GM12874 (cell line): ENCODE data around the gene RAD51AP2.

ENCODE experiments used
- TF ChIP-seq, protein P1 (sequence below): IDR thresholded peaks from 2 replicates; pipeline ENCODE4 v1.5.1; 2011; ENCODE audit warnings: low read depth, mild to moderate bottlenecking, control low read depth, low read length, moderate library complexity; ENCODE audit not compliant: insufficient read depth

The RAD51AP2 gene

DNA sequence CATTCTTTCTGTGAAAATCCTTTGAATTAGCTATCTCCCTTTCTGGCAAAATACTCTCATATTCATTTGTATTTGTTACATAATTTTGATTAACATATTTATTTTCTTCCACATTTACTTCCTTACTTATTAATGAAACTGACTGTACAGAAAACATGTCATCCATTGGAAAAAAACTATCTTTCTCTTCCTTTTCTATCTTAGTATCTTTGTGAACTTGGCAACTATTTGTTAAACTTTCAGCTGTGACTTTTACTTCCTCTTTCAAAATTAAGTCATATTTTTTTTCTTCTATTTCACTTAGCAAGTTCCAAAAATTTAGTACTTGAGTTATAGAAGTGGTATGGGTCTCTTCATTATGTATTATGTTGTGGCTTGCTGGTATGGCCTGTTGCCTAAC, 2.6 kb downstream of the RAD51AP2 start:
- TF ChIP-seq, protein P1, sequence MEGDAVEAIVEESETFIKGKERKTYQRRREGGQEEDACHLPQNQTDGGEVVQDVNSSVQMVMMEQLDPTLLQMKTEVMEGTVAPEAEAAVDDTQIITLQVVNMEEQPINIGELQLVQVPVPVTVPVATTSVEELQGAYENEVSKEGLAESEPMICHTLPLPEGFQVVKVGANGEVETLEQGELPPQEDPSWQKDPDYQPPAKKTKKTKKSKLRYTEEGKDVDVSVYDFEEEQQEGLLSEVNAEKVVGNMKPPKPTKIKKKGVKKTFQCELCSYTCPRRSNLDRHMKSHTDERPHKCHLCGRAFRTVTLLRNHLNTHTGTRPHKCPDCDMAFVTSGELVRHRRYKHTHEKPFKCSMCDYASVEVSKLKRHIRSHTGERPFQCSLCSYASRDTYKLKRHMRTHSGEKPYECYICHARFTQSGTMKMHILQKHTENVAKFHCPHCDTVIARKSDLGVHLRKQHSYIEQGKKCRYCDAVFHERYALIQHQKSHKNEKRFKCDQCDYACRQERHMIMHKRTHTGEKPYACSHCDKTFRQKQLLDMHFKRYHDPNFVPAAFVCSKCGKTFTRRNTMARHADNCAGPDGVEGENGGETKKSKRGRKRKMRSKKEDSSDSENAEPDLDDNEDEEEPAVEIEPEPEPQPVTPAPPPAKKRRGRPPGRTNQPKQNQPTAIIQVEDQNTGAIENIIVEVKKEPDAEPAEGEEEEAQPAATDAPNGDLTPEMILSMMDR = no peak

DNA sequence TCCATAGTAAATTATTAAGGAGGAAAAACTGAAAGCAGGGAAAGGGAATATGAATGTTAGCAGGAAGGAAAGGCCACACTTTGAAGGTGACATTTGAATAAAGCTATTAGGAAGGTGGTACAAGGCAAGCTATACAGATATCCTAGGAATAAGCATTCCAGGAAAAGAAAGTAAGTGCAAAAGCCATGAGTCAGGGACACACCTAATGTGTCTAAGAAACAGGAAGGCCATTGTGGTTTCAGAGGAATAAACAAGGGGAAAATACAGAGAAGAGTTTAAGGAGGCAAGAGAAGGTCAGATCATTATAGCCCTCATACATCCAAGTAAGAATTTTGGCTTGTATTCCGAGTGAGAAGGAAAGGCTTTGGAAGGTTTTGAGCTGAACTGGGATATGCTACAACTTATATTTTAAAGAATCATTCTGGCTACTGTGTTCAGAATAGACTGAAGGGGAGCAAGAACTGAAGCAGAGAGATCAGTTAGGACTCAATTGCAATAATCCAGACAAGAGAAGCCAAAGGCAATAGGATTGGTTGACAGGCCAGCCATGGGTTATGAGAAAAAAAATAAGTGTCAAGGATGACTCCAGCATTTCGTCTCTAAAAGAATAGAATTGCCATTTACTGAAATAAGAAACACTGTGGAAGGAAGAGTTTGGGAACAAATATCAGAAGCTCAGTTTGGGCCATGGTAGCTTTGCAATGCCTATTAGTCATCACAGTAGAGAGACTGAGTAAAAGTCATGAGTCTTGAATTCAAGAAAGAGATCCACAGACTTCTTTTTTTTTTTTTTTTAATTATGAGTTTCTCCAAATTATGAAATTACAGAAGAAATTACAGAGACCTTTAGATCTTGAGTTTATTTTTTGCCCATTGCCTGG, 11.3 kb downstream of the RAD51AP2 start:
- TF ChIP-seq, protein P1 = no peak

DNA sequence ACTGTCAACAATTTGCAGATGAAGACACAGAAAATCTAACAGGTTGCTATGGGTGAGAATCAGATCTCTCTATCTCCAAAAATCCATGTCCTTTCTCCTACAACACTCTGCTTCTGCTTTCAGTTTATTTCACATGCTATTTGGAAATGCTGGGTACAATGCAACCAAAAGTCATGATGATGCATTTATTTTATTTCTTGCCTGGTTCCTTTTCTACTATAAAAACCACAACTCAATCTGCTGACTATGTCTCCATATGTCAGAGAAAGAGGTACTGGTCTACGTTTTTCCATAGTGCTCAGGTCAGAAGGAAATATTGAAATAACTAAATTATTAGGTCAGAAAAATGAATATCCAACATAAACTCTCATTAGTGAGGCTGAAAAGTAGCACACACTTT, 20.5 kb downstream of the RAD51AP2 start:
- TF ChIP-seq, protein P1 = no peak

DNA sequence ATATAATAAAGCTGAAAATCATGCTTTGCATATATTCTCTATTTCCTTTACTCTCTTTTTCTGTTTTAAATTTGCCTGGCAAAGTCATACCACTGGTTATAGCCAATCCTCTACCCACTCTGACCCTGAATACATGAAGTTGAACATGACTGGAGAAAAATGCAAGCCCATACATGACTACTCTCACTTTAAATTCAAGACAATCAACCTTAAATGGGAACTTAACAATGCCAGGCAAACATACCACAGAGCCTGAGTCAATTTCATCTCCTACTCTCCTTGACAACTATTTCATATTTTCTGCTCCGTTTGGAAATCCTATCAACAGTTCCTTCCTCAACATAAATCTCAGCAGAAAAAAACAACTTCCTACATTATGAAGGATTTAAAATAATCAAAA, 22.6 kb downstream of the RAD51AP2 start:
- TF ChIP-seq, protein P1 = no peak

GRCh38 chr2:17483496-17483895, 34.7 kb downstream of the RAD51AP2 start:
- TF ChIP-seq, protein P1 = no peak

DNA sequence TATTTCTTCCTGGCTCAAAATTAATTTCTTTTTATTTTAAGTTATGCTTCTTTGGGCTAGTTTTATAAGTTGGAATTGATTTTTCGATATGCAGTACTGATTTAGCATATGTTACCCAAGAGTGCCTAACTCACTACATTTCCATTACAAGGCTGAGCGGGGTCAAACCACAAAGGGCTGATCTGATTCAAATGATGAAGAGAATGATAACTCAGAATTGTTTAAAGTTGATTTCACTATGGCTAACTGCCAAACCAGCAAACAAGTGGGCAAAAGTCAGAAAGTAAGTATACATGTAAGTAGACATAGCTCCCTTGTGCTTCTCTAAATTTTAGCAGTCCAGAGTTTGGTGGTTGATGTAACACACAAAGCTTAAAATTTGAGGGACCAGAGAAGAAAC, 35.6 kb downstream of the RAD51AP2 start:
- TF ChIP-seq, protein P1 = no peak

- TF ChIP-seq, protein P1 = no peak
Observed at GRCh38 chr2:17479875-17480274, 38.4 kb downstream of the RAD51AP2 start.
